GM10266 (cell line): ENCODE data around the gene COMMD6.
A peak's percentile ranks its signal among the peaks of the same experiment; 100 is the strongest.

Source experiments
- DNase-seq: peaks from one replicate; pipeline ENCODE4 v3.0.0; 2012; ENCODE audit errors: extremely low spot score
- TF ChIP-seq, protein P1 (sequence below): IDR thresholded peaks from 2 replicates; pipeline ENCODE4 v1.5.1; 2012; ENCODE audit warnings: mild to moderate bottlenecking, low read depth; ENCODE audit not compliant: control insufficient read depth, insufficient read depth; ENCODE audit errors: missing control alignments

COMMD6 gene

GRCh38 chr13:75482820-75483079 is 54.9 kb downstream of the COMMD6 start:
- no peak for DNase-seq
- TF ChIP-seq, protein P1, sequence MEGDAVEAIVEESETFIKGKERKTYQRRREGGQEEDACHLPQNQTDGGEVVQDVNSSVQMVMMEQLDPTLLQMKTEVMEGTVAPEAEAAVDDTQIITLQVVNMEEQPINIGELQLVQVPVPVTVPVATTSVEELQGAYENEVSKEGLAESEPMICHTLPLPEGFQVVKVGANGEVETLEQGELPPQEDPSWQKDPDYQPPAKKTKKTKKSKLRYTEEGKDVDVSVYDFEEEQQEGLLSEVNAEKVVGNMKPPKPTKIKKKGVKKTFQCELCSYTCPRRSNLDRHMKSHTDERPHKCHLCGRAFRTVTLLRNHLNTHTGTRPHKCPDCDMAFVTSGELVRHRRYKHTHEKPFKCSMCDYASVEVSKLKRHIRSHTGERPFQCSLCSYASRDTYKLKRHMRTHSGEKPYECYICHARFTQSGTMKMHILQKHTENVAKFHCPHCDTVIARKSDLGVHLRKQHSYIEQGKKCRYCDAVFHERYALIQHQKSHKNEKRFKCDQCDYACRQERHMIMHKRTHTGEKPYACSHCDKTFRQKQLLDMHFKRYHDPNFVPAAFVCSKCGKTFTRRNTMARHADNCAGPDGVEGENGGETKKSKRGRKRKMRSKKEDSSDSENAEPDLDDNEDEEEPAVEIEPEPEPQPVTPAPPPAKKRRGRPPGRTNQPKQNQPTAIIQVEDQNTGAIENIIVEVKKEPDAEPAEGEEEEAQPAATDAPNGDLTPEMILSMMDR = no peak

DNA sequence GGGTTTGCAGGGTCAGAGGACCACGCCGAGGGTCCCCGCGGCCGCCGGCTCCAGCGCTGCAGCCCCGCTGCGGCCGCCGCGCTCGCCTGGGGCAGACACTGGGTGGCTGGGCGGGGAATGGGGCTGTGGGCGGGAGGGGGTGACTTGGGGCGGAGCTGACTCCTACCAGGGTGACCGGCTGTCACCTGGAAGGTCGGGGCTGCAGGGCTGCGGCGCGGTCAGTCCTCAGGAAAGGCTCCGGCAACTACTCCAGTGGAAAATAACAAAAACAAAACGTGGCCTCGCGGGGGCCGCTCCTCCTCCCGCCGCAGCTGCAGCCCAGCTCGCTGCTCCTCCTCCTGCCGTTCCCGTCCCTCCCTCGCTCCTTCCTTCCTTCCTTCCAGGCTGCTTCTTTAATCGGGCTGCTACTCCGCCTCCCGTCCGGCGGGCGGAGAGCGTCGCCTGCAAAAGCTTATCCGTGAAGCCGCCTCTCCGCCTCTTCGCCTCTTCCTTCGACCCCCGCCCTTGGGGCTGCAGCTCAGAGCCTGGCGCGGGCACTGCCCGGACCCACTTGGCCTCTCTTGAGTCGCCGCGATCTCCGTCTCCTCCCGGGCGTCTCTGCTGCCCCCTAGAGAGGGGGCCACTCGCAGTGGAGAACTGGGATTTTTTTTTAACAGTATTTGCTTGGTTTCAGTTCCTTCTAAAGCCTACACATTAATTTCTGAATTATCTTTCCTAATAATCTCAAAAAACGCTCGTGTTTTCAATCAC is 55.4 kb downstream of the COMMD6 start, which contains the start of gene TBC1D4:
Gene TBC1D4 (minus strand): TSS at position 100 of the 750 bp plus-strand sequence. CDS start 402 bp downstream, outside the sequence.
- DNase-seq = peak; percentile 83
- TF ChIP-seq, protein P1 = peak; percentile 79

- DNase-seq = peak; percentile 41
- TF ChIP-seq, protein P1 = no peak
These were observed 56.2 kb downstream of the COMMD6 start for GRCh38 chr13:75481176-75482069.

- peak; percentile 56 for DNase-seq
These were observed 56.9 kb downstream of the COMMD6 start for GRCh38 chr13:75480671-75481175.

DNA sequence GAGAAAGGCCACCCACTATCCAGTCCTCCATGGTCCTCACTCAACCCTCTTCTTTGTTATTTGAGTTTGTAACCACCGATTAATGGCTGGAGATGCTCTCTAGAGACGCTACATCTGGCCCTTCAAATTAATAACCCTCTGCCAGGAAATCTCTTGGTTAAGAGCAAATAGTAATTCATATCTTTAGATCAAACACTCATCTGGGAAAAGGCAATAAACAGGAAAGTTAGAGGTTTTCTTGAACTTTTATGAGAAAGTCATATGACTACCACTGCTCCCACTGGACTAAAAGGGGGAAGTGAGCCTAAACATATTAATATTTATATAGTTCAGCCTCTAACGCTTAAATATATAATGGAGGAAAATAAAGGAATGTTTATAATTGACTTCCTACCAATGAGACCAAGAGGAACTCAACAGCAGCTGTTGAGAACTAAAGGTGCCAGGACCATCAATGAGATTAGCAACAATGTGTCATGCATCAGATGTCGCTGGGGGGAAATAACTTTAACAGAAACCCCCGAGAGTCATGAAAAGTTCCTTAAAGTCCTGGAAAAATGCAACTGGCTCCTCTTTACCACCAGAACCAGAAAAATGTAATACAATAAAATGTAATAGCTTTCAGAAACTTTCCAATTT is 58.4 kb downstream of the COMMD6 start:
- TF ChIP-seq, protein P1 = no peak
- no peak for DNase-seq

More at GRCh38 chr13:75480671-75481175, 56.9 kb downstream of the COMMD6 start:
- TF ChIP-seq, protein P1 = no peak

GRCh38 chr13:75478659-75479058 is 59.0 kb downstream of the COMMD6 start:
- DNase-seq = no peak
- TF ChIP-seq, protein P1 = no peak
